BLaER1 (cell line): ENCODE data around the gene IL1RAPL1.
A peak's percentile ranks its signal among the peaks of the same experiment; 100 is the strongest.

Experiments
- H3K27ac ChIP-seq: shearing (Covaris generic); formaldehyde crosslinking; 2 replicates; pipeline ENCODE4 v1.8.1; 2022
- H3K27me3 ChIP-seq: shearing (Covaris generic); formaldehyde crosslinking; 2 replicates; pipeline ENCODE4 v1.8.1; 2022
- H3K36me3 ChIP-seq: shearing (Covaris generic); formaldehyde crosslinking; 2 replicates; pipeline ENCODE4 v1.8.1; 2022
- H3K4me1 ChIP-seq: shearing (Covaris generic); formaldehyde crosslinking; 2 replicates; pipeline ENCODE4 v1.8.1; 2022
- H3K4me2 ChIP-seq: shearing (Covaris generic); formaldehyde crosslinking; 2 replicates; pipeline ENCODE4 v1.8.1; 2022
- H3K4me3 ChIP-seq: shearing (Covaris generic); formaldehyde crosslinking; 2 replicates; pipeline ENCODE4 v1.8.1; 2022
- H3K9ac ChIP-seq: shearing (Covaris generic); formaldehyde crosslinking; 2 replicates; pipeline ENCODE4 v1.8.1; 2022
- H3K9me3 ChIP-seq: shearing (Covaris generic); formaldehyde crosslinking; 2 replicates; pipeline ENCODE4 v1.8.1; 2022
- H4K20me1 ChIP-seq: shearing (Covaris generic); formaldehyde crosslinking; 2 replicates; pipeline ENCODE4 v1.8.1; 2022
- Cebpa-rat ChIP-seq: shearing (Covaris generic); IDR thresholded peaks from 2 replicates; pipeline ENCODE4 v1.8.1; 2022

The IL1RAPL1 gene

DNA sequence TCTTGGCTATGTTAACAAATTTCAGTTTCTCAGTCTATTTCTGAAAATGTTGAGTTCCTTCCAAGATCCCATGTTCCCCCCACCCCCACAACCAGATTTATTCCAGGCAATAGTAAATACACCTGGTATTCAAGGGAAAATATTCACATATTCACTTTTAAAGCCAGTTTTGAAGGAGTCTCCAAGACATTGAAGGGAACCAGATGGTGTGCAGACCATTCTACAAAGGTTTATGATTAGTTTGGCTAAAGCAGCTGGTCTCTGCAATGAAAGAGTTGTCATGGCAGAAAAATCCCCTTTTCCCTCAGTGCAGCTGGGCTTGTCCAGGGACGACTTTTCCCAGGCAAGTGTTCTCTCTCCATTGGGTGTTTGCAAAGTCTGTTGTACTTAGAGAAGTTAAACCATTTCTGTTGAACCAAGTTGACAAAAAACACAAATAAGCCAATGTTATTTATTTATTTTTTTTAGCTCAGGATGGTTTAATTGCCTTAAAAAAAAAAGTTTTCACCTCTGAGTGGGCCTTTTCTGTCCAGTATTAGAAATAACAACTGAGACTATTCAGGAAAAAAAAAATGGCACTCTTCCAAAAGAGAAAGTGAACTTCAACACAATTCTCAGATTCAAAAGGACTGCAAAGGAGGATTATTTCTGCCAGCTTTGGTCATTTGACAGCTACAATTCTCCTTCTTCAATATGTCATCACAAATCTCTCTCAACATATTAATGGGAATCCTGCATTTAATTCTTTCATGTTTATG lies 410.6 kb downstream of the IL1RAPL1 start:
- H3K9ac ChIP-seq, result no peak overlapping the region
- H3K9me3 ChIP-seq, result no peaks in the 10 kb centered on the region
- no peaks in the 10 kb centered on the region for H3K36me3 ChIP-seq
- no peaks in the 10 kb centered on the region for H3K4me1 ChIP-seq
- H3K27me3 ChIP-seq, result no peaks in the 10 kb centered on the region
- no peak overlapping the region for H3K4me2 ChIP-seq
- H4K20me1 ChIP-seq, result no peaks in the 10 kb centered on the region
- no peak overlapping the region for H3K4me3 ChIP-seq
- TF ChIP-seq Cebpa-rat, result no peak
- H3K27ac ChIP-seq, result no peak overlapping the region

DNA sequence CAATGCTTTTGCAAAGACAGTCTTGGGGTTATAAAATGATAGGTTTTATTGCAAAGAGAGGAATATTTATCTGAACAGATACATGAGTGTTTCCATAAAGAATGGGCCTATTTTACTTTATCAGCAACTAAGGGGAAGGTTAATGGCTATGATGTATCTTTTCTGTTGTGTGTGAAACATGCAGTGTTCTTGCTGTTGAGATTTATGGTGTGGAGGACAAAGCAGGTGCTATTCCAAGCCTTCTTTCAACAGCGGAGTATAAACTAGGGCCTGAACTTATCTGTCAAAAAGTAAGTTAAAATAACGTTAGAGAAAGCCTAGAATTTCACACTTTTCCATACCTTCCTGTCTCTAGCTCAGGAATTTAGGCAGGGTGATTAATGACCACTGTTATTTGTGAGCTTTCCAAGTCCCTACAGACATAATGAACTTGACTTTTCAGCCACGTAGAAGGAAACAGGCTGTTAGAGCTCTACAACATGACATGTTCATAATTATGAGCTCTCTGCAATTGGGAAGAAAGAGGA lies 411.4 kb downstream of the IL1RAPL1 start:
- no peak for TF ChIP-seq Cebpa-rat
- Histone ChIP-seq H3K27me3 (no peaks in the 10 kb centered on the region), H3K4me2 (no peak overlapping the region), H3K4me1 (no peaks in the 10 kb centered on the region), H3K9me3 (no peaks in the 10 kb centered on the region), H3K27ac (no peak overlapping the region), H4K20me1 (no peaks in the 10 kb centered on the region), H3K36me3 (no peaks in the 10 kb centered on the region), H3K4me3 (no peak overlapping the region), H3K9ac (no peak overlapping the region)

DNA sequence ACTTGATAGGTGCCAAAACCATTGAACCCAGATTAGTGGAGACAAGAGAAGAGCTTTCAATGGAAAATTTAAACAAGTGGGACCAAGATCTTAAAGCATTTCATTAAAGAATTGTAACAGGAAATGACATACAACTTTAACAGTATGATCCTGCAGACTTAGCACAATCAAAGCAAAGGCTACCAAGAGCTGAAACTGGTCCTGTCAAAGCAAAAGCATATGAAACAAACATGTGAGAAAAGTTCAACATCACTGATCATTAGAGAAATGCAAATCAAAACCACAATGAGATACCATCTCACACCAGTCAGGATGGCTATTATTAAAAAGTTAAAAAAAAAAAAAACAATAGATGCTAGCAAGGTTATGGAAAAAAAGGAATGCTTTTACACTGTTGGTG lies 425.6 kb downstream of the IL1RAPL1 start:
- H4K20me1 ChIP-seq, result no peaks in the 10 kb centered on the region
- no peak overlapping the region for H3K4me2 ChIP-seq
- H3K27ac ChIP-seq, result no peak overlapping the region

DNA sequence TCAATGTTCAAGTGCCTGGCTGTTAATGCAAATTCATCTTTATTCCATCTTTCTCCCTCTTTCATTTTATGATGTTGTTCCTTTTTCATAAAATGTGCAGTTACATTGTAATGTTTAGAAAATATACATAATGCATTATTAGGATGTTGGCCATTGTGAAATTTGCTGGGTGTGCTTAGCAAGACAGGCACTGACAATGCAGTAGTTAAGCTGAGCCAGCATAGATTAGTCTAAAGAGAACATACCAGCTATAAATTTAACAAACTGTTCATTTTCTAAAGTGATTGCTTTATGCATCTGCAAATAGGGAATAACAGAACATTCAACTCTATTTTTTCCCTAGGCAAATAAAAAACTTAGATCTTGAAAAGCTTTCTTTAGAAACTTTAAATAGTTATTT lies 436.0 kb downstream of the IL1RAPL1 start:
- Histone ChIP-seq H3K27ac (no peak overlapping the region), H3K9me3 (no peaks in the 10 kb centered on the region), H3K4me2 (no peak overlapping the region), H3K27me3 (no peaks in the 10 kb centered on the region), H3K4me1 (no peaks in the 10 kb centered on the region), H3K36me3 (no peaks in the 10 kb centered on the region), H4K20me1 (no peaks in the 10 kb centered on the region), H3K4me3 (no peak overlapping the region), H3K9ac (no peak overlapping the region)
- TF ChIP-seq Cebpa-rat, result no peak

More for the DNA sequence above, 425.6 kb downstream of the IL1RAPL1 start:
- Histone ChIP-seq H3K9me3 (no peaks in the 10 kb centered on the region), H3K4me1 (no peaks in the 10 kb centered on the region), H3K9ac (no peak overlapping the region), H3K27me3 (no peaks in the 10 kb centered on the region), H3K4me3 (no peak overlapping the region), H3K36me3 (no peaks in the 10 kb centered on the region)
- TF ChIP-seq Cebpa-rat, result no peak

DNA sequence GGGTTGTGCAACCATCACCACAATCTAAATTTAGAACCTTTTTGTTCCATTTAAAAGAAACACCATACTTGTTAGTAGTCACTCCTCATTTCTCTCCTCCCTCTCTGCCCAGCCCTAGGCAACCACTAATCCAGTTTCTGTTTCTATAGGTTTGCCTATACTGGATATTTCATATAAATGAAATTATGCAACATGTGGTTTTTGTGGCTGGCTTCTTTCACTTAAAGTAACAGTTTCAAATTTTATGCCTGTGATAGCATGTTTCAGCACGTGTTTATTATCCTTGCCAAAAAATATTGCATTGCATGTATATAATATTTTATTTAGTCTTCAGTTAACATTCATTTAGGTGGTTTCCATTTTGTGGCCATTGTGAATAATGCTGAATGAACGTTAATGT lies 437.6 kb downstream of the IL1RAPL1 start:
- H3K27ac ChIP-seq, result no peak overlapping the region
- H3K4me2 ChIP-seq, result no peak overlapping the region
- H3K4me1 ChIP-seq, result no peaks in the 10 kb centered on the region
- no peaks in the 10 kb centered on the region for H3K27me3 ChIP-seq
- H4K20me1 ChIP-seq, result no peaks in the 10 kb centered on the region
- no peak for TF ChIP-seq Cebpa-rat
- H3K4me3 ChIP-seq, result no peak overlapping the region
- no peak overlapping the region for H3K9ac ChIP-seq
- no peaks in the 10 kb centered on the region for H3K9me3 ChIP-seq
- no peaks in the 10 kb centered on the region for H3K36me3 ChIP-seq

DNA sequence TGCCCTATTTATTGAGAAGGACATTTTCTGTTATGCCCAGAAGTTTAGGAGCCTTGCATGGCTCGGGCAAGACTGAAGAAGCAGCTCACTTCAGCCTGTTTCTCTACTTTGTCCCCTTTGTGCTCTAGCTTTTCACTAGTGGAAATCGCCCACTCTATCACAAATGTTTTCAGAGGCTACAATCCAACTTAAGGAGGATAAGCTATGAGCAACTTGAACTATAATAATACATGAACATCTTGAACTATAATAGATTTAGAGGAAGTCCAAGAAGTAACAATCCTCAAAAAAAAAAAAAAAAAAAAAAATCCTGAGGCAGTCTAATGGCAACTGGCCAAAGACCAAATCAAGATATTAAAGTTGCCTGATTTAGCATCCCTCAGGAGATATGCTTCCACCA lies 452.3 kb downstream of the IL1RAPL1 start:
- Histone ChIP-seq H3K9ac (no peak overlapping the region), H3K4me1 (peaks cover 12% of the 10 kb centered on the region), H3K27me3 (no peaks in the 10 kb centered on the region), H3K27ac (no peak overlapping the region), H3K4me3 (no peak overlapping the region), H4K20me1 (no peaks in the 10 kb centered on the region), H3K36me3 (no peaks in the 10 kb centered on the region), H3K9me3 (no peaks in the 10 kb centered on the region), H3K4me2 (peak overlapping the region; percentile 20; the same call in 1 of the 2 replicates)
- no peak for TF ChIP-seq Cebpa-rat

DNA sequence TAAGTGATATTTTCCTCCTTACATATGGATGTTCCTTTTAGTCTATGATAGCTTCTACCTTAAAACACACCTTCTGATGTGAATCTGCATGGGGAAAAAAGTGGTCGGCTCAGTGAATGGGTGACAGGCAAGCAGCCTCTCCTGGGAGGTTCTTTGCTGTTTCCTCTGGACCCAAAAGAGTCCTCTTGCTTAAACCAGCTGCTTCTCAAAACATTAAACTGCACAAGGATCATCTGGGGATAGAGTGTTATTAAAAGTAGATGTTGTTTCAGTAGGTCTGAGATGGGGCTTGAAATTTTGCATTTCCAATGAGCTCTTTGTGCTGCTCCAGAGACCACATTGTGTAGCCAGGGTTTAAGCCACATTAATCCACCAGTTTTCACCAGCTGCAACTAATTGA lies 452.9 kb downstream of the IL1RAPL1 start:
- H3K4me1 ChIP-seq, result peaks cover 12% of the 10 kb centered on the region
- no peaks in the 10 kb centered on the region for H3K9me3 ChIP-seq
- no peak overlapping the region for H3K4me2 ChIP-seq
- no peaks in the 10 kb centered on the region for H3K36me3 ChIP-seq
- H3K4me3 ChIP-seq, result no peak overlapping the region
- no peaks in the 10 kb centered on the region for H4K20me1 ChIP-seq
- no peak for TF ChIP-seq Cebpa-rat
- H3K9ac ChIP-seq, result no peak overlapping the region
- H3K27ac ChIP-seq, result no peak overlapping the region
- no peaks in the 10 kb centered on the region for H3K27me3 ChIP-seq

DNA sequence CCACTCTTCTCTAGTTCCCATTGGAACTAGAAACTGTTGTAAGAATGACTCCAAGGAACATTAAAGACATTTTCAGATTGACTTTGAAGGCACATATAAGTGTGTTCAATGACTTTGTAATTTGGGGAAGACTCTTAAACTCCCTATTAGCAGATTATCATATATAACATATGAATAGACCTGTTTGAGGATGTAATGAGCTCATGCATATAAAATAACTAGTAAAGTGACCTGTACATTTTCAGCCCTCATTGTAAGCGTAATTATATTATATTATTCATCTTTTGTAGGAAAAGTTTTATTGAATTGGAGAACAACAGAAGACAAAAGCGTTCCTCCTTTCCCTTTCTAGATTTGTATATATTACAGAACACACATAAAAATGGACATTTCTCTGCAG lies 455.1 kb downstream of the IL1RAPL1 start:
- no peak overlapping the region for H3K4me2 ChIP-seq
- no peaks in the 10 kb centered on the region for H3K9me3 ChIP-seq
- no peaks in the 10 kb centered on the region for H3K36me3 ChIP-seq
- H3K27ac ChIP-seq, result no peak overlapping the region
- no peak overlapping the region for H3K9ac ChIP-seq
- H4K20me1 ChIP-seq, result no peaks in the 10 kb centered on the region
- H3K4me1 ChIP-seq, result peaks cover 12% of the 10 kb centered on the region
- no peaks in the 10 kb centered on the region for H3K27me3 ChIP-seq
- H3K4me3 ChIP-seq, result no peak overlapping the region
- TF ChIP-seq Cebpa-rat, result no peak

DNA sequence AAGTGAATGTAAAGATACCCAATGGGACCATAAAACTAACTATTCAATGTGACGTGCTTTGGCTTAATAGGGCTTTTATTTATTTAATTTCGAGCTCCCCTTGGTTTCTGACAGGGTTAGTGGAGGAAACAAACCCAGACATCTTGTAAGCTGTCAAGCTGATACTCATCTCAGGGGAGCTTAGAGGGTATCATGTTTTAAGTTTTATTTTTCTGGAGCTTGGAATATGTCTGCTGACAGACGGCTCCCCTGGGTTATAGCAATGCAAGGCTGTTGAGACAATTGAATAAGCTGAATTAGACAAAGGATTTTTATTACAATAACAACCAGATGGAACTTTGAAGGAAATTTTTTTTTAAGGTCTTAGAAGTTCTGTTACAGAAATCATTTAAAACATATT lies 456.5 kb downstream of the IL1RAPL1 start:
- H3K27ac ChIP-seq, result no peak overlapping the region
- H3K4me2 ChIP-seq, result no peak overlapping the region
- no peaks in the 10 kb centered on the region for H3K27me3 ChIP-seq
- H3K4me1 ChIP-seq, result peaks cover 12% of the 10 kb centered on the region
- no peaks in the 10 kb centered on the region for H3K9me3 ChIP-seq
- no peaks in the 10 kb centered on the region for H4K20me1 ChIP-seq
- no peaks in the 10 kb centered on the region for H3K36me3 ChIP-seq
- TF ChIP-seq Cebpa-rat, result no peak
- H3K4me3 ChIP-seq, result no peak overlapping the region
- H3K9ac ChIP-seq, result no peak overlapping the region

DNA sequence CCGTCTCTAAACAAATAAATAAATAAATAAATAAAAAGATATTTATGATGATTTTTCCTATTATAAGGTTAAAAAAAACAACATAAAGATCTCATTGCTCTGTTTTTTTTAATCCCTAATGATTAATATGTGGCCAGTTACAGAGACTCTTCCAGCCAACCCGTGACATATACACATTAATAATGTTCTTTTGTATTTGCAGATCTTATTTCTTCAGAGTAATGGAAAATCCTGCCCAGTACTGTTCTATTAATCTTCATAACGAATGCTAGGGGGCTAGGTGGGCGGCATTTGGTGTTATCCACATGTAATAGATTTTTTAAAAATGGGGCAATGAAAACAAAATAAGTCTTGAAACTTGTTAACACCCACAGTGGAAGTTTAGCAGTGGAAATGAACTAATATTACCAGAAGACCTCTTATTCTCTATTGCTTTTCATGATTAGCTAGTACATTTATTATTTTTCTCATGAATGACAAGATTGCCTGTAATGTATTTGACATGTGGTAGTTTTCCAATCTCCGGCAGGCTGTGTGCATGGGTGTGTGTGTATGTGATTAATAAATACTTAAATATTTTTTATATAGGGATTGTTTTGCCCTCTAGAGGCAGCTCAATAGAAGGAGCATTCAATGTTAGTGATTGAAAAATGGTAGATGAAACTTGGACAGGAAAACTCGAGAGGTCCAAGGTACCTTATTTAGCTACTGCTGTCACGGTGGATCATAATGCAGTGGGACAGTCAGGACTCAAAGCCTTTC lies 457.4 kb downstream of the IL1RAPL1 start:
- H3K4me3 ChIP-seq, result no peak overlapping the region
- no peaks in the 10 kb centered on the region for H4K20me1 ChIP-seq
- H3K9ac ChIP-seq, result no peak overlapping the region
- H3K36me3 ChIP-seq, result no peaks in the 10 kb centered on the region
- H3K4me1 ChIP-seq, result peaks cover 12% of the 10 kb centered on the region
- no peak overlapping the region for H3K4me2 ChIP-seq
- TF ChIP-seq Cebpa-rat, result no peak
- H3K9me3 ChIP-seq, result no peaks in the 10 kb centered on the region
- no peak overlapping the region for H3K27ac ChIP-seq
- no peaks in the 10 kb centered on the region for H3K27me3 ChIP-seq
